OCI-LY7 (cell line): ENCODE measurements around the gene WDR91. TPM values are rescaled to one million over a fixed set of nuclear protein-coding genes. Genes with fewer than 3 reads are reported as not detected.

ENCODE experiments used
- BruUV-seq: library from RNA; stranded (reverse); fragments of 400-500 nt; replicated peaks from 2 replicates; lab custom pipeline; 2021; lab: Mats Ljungman, UMichigan
- CTCF ChIA-PET: fragments of 300-600 bp; sonication (Branson Sonifier 250); formaldehyde crosslinking; loops from one replicate; lab custom pipeline; 2022; ENCODE audit warnings: antibody characterized with exemption; ENCODE audit not compliant: unreplicated experiment; lab: Charles Lee
- POLR2A ChIA-PET: fragments of 300-600 bp; sonication (Branson Sonifier 250); formaldehyde crosslinking; loops from one replicate; lab custom pipeline; 2022; ENCODE audit warnings: antibody characterized with exemption; lab: Charles Lee
- DNase-seq: peaks from one replicate; pipeline ENCODE4 v3.0.0-alpha.2; 2015; ENCODE audit warnings: low spot score
- H2AFZ ChIP-seq: fragments of 200-600 bp; sonication (generic), shearing (Covaris generic); 2 replicates; pipeline ENCODE4 v1.6.1; 2014; ENCODE audit warnings: mild to moderate bottlenecking, antibody characterized with exemption, low read length, moderate library complexity
- H3K27ac ChIP-seq: fragments of 200-600 bp; sonication (generic); 2 replicates; pipeline ENCODE4 v1.5.1; 2014; ENCODE audit warnings: mixed run types, low read depth, mild to moderate bottlenecking, moderate library complexity, low read length, inconsistent platforms; ENCODE audit not compliant: poor library complexity, severe bottlenecking
- H3K36me3 ChIP-seq: fragments of 200-600 bp; sonication (generic); 2 replicates; pipeline ENCODE4 v1.6.1; 2014; ENCODE audit warnings: mild to moderate bottlenecking, antibody characterized with exemption, low read length, moderate library complexity, mixed read lengths; ENCODE audit not compliant: insufficient read depth
- H3K4me1 ChIP-seq: fragments of 200-600 bp; sonication (generic); 2 replicates; pipeline ENCODE4 v1.5.1; 2014; ENCODE audit warnings: mild to moderate bottlenecking, low read length; ENCODE audit not compliant: insufficient read depth, poor library complexity, severe bottlenecking
- H3K4me2 ChIP-seq: fragments of 200-600 bp; sonication (generic); 2 replicates; pipeline ENCODE4 v1.6.1; 2014; ENCODE audit warnings: mild to moderate bottlenecking, low read length
- H3K4me3 ChIP-seq: fragments of 200-600 bp; sonication (generic); 2 replicates; pipeline ENCODE4 v1.5.1; 2014; ENCODE audit warnings: mild to moderate bottlenecking, low read depth, low read length; ENCODE audit not compliant: poor library complexity, severe bottlenecking
- H3K79me2 ChIP-seq: fragments of 200-600 bp; sonication (generic); 2 replicates; pipeline ENCODE4 v1.6.1; 2016; ENCODE audit warnings: low read depth, mild to moderate bottlenecking, low read length, moderate library complexity, mixed read lengths; ENCODE audit not compliant: insufficient read depth
- H3K9me2 ChIP-seq: fragments of 200-600 bp; sonication (generic); 2 replicates; pipeline ENCODE4 v1.6.1; 2016; ENCODE audit warnings: mild to moderate bottlenecking, low read length, mixed read lengths; ENCODE audit not compliant: insufficient read depth
- H3K9me3 ChIP-seq: fragments of 200-600 bp; sonication (generic); 2 replicates; pipeline ENCODE4 v1.6.1; 2014; ENCODE audit warnings: mild to moderate bottlenecking, mixed run types, low read length, mixed read lengths
- H4K20me1 ChIP-seq: fragments of 200-600 bp; sonication (generic); 2 replicates; pipeline ENCODE4 v1.6.1; 2014; ENCODE audit warnings: mild to moderate bottlenecking, antibody characterized with exemption, low read length, moderate library complexity, mixed read lengths; ENCODE audit not compliant: insufficient read depth
- CTCF ChIP-seq: fragments of 200-600 bp; sonication (generic); conservative IDR thresholded peaks from 2 replicates; pipeline ENCODE4 v1.5.1; 2014; ENCODE audit warnings: mild to moderate bottlenecking, antibody characterized with exemption, low read length, moderate library complexity, mixed read lengths
- EZH2phosphoT487 ChIP-seq: fragments of 200-600 bp; sonication (generic); IDR thresholded peaks from 2 replicates; pipeline ENCODE4 v1.6.1; 2018; ENCODE audit warnings: low read depth, borderline replicate concordance, mild to moderate bottlenecking, mixed run types, antibody characterized with exemption, low read length, moderate library complexity, mixed read lengths
- intact Hi-C: fragments of 100-400 bp; cut with micrococcal nuclease; formaldehyde crosslinking; loops from one replicate; pipeline ENCODE4 v1.10.0; 2022; ENCODE audit not compliant: unreplicated experiment
- total RNA-seq, 2 experiments: library from RNA; depleted of rRNA in 1 of 2; stranded (reverse); fragments of >200 nt in 1 of 2; shearing (Covaris generic) in 1 of 2; gene quantifications; 2 replicates each; pipeline ENCODE4 v1.2.3, GENCODE V29; 2014 to 2022

Gene WDR91
- total RNA-seq, 2 experiments from 2014 or later, result 13.6 to 17.1 TPM

GRCh38 chr7:135179321-135179925, 31.9 kb downstream of the WDR91 start:
- H3K4me2 ChIP-seq, result no peak overlapping the region
- peaks cover 22% of the 10 kb centered on the region for H3K36me3 ChIP-seq
- TF ChIP-seq EZH2phosphoT487 (no peak), CTCF (no peak)
- H3K4me3 ChIP-seq, result no peak overlapping the region
- H2AFZ ChIP-seq, result no peak overlapping the region
- H3K27ac ChIP-seq, result no peak overlapping the region
- no peaks in the 10 kb centered on the region for H3K79me2 ChIP-seq
- POLR2A ChIA-PET, result interaction anchor here (1.1 to 1.7 kb wide), 4 partner anchors 10 to 31 kb away, joined by 3 to 4 read pairs (median 3); partner anchors contain the start of gene TMEM140
- no peaks in the 10 kb centered on the region for H3K9me2 ChIP-seq
- H4K20me1 ChIP-seq, result no peaks in the 10 kb centered on the region
- CTCF ChIA-PET, result no interaction called here
- DNase-seq, result no peak
- intact Hi-C loops, result loop anchor here (10.0 kb wide), 1 partner anchor 415 kb away; no protein-coding TSS in a partner anchor
- no peaks in the 10 kb centered on the region for H3K4me1 ChIP-seq
- BruUV-seq, result no TSS peak
- peaks cover 23% of the 10 kb centered on the region for H3K9me3 ChIP-seq

DNA sequence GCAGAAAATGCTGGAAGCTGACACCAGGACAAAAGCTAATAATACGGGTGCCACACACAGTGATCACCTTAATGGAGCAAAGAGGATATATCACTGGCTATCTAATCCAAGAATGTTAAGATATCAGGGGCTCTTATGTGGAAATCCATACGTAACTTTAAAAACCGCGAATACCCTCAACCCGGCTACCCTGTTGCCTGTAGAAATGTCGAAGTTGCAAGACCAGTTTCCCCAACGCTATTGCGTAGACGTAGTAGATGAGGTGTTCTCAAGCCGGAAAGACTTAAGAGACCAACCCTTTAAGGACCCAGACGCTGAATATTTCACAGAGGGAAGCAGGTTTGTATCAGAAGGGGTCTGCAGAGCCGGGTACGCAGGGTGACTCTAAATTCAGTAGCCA, 33.0 kb downstream of the WDR91 start:
- Histone ChIP-seq H3K4me3 (no peak overlapping the region), H3K4me2 (no peak overlapping the region), H2AFZ (no peak overlapping the region), H3K36me3 (peaks cover 12% of the 10 kb centered on the region; the same call in 1 of the 2 replicates), H4K20me1 (no peaks in the 10 kb centered on the region), H3K79me2 (no peaks in the 10 kb centered on the region), H3K9me2 (no peaks in the 10 kb centered on the region), H3K27ac (no peak overlapping the region), H3K4me1 (no peaks in the 10 kb centered on the region), H3K9me3 (peaks cover 23% of the 10 kb centered on the region)
- TF ChIP-seq EZH2phosphoT487 (no peak), CTCF (no peak)
- no peak for DNase-seq
- intact Hi-C loops, result loop anchor here (10.0 kb wide), 1 partner anchor 414 kb away; no protein-coding TSS in a partner anchor
- ChIA-PET CTCF (no interaction called here), POLR2A (interaction anchor here (0.6 to 1.7 kb wide), 3 partner anchors 17 to 324 kb away, joined by 3 read pairs; partner anchors contain the start of gene TMEM140)
- no TSS peak for BruUV-seq
